ENCODE measurements around the gene TMEM203. TPM values are rescaled to one million over a fixed set of nuclear protein-coding genes. Genes with fewer than 3 reads are reported as not detected.

Gene TMEM203
- total and polyA plus RNA-seq, 10 of the 15 experiments (the other 5 are each of a cell fraction or from before 2014, with no cell fraction given) = 7.2 to 68.1 (median 33.8) TPM

DNA sequence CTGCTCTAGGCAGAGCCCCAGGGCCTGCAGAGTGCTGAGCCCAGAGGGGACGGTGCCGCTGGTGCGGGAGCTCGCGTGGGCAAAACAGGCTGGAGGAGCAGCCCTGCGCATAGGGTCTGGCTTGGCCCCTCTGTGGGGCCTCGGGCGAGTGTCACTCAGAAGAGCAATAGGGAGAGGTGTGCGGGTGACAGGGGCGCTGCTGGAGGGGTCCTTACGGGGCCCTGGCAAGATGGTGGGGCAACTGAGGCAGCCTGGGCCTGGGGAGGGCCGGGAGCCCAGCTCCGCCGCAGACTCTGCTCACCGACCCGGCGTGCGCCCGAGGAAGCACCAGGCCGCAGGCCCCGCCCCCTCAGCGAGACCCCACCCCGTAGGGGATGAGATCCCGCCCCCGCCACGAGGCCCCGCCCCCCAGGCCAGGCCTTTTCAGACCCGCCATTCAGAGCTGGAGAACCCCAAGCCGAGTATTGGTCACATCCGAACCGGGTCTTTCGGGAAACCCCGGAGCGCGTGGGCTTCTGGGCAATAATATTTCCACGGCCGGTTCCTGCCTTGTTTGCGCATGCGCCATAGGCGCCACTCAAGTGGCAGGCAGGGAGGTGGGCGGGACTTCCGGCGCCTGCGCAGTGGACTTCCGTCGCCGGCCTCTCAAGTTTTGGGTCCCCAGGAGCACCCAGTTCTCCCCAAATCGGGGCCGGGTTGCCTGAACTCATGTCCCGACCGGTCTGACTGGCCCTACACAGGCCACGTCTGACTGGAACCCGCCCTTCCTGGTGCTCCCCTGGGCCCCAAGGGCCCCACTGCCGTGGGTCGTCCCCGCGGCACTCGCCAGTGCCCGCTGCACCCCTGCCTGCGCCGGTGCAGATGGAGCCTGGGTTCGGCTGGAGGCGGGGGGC, 17.9 kb upstream of the TMEM203 start (continued):
- no peak for TF ChIP-seq RBBP5 (conservative IDR thresholded peaks at IDR 0.05)
- peak; percentile 50; the same call in 1 of the 2 replicates for TF ChIP-seq CBFB (IDR thresholded peaks at IDR 0.05; ENCODE audit: low read depth)
- TF ChIP-seq HDGF (IDR thresholded peaks at IDR 0.05) = no peak
- peak; percentile 80; the same call in 1 of the 2 replicates for TF ChIP-seq ZNF207 (IDR thresholded peaks at IDR 0.05; ENCODE audit: borderline replicate concordance)
- peak; percentile 53; the same call in 1 of the 2 replicates for TF ChIP-seq CHD2 (IDR thresholded peaks at IDR 0.05; ENCODE audit: borderline replicate concordance, low read depth, low read length)
- peak; percentile 83; the same call in 1 of the 2 replicates for TF ChIP-seq NFYB (IDR thresholded peaks at IDR 0.05; ENCODE audit: insufficient read depth, low read depth, low read length)

DNA sequence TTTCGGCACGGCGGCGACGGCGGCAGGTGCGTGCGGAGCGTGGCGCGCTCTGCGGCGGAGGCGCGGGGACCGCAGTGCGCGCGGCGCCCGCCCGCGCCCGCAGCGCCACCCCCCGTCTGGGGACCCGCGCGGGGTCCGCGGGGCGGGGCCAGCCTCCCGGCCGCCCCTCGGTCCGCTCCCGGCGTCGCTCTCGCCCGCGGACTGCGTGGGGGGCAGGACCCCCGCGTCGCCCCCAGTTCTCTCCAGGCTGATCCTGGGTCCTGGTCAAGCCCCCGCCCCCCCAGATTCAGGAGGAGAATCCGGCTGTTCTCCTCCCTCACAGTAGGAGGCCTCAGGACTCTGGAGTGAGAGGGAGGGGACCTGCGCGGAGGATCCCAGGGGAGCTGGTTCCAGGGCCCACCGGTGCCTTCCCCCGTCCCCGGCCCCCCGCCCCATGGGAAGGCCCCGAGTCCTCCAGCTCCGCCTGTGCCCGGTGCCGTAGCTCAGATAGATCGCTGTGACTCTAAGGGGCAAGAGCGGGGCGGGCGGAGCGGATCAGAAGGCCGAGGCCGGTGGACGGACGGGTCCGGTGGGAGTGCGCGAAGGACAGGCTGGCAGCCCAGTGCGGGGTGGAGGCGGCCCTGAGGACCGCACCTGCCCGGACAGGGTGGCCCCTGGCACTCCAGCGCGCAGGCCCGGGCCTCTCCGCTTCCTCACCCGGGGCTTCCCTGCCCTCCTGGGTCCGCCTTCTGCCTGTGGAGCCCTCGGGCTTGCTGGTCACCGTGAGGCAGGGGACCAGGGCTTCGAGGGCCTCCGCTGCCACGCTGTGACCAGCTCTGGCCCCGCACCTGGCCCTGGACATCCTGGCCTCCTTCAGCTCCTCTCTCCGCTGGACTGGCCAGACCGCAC, 17.0 kb upstream of the TMEM203 start, which contains the start of gene RNF208:
TSS of gene RNF208 (minus strand) at position 51 of the 888 bp plus-strand sequence. CDS start 1,028 bp downstream, outside the sequence.
- intact Hi-C loops (cut with micrococcal nuclease; ENCODE audit: unreplicated experiment) = loop anchor here (2.0 to 10.0 kb wide), 3 partner anchors 22 to 178 kb away; partner anchors contain the start of genes ANAPC2, NPDC1, SSNA1 and TPRN
- peaks cover 0 to 2% of the 10 kb centered on the region in 2 experiments; a peak in 1 of 4 replicates for H3K36me3 ChIP-seq (ENCODE audit: control insufficient read depth in 2 of 2, insufficient read depth in 2 of 2, low read length in 1 of 2)
- no peaks in the 10 kb centered on the region for H3K79me2 ChIP-seq (ENCODE audit: control insufficient read depth, insufficient read depth, low read length)
- H2AFZ ChIP-seq (ENCODE audit: control insufficient read depth, low read depth, low read length) = peak within 1 kb of the TSS; percentile 45
- ChIA-PET POLR2A (interaction anchor here (0.6 to 5.5 kb wide), 26 partner anchors 12 to 406 kb away, joined by 3 to 68 read pairs (median 6); partner anchors contain the start of genes ANAPC2, EXD3, LCN12 and LRRC26), RAD21 (ENCODE audit: unreplicated experiment) (interaction anchor here (0.5 to 3.5 kb wide), 16 partner anchors 10 to 522 kb away, joined by 3 to 34 read pairs (median 7); partner anchors contain the start of genes ANAPC2, NDOR1, NPDC1 and SSNA1), SMC1A (ENCODE audit: uncharacterized antibody, unreplicated experiment) (interaction anchor here (0.9 to 3.3 kb wide), 5 partner anchors 14 to 72 kb away, joined by 3 to 18 read pairs (median 4); partner anchors contain the start of genes TPRN and TUBB4B), CTCF (interaction anchor here (0.8 to 6.4 kb wide), 16 partner anchors 13 to 436 kb away, joined by 3 to 52 read pairs (median 6); partner anchors contain the start of genes ANAPC2, NDOR1, SAPCD2 and SSNA1)
- no peaks in the 10 kb centered on the region for H4K20me1 ChIP-seq (ENCODE audit: control insufficient read depth, insufficient read depth)
- BruUV-seq (replicated peaks) = no TSS peak
- H3K27me3 ChIP-seq (replicated peaks in 1 of 2; ENCODE audit: control insufficient read depth in 2 of 2, insufficient read depth in 2 of 2, low read length in 1 of 2) = no peaks in the 10 kb centered on the region
- peaks cover 16% of the 10 kb centered on the region for H3K4me1 ChIP-seq (ENCODE audit: control insufficient read depth, insufficient read depth, low read length)
- no peaks in the 10 kb centered on the region for H3K9me3 ChIP-seq (replicated peaks; ENCODE audit: control insufficient read depth, insufficient read depth, low read length)
- H3K27ac ChIP-seq (ENCODE audit: control insufficient read depth, insufficient read depth) = no peak within 1 kb of the TSS
- H3K4me2 ChIP-seq (ENCODE audit: control insufficient read depth, insufficient read depth) = peak within 1 kb of the TSS; percentile 98
- WGBS (ENCODE audit: insufficient coverage, insufficient replicate concordance, low lambda C conversion rate, missing lambda C conversion rate) = 13% methylated on average over 56 of the region's 88 CpGs
- DNase-seq (ENCODE audit: low read depth, low spot score) (no peak), FAIRE-seq (no peak), ATAC-seq (peak; percentile 22)
- peak within 1 kb of the TSS; percentile 35; the same call in 1 of the 2 replicates for H3K9ac ChIP-seq (ENCODE audit: control insufficient read depth, insufficient read depth, low read length)
- H3K4me3 ChIP-seq = peak within 1 kb of the TSS; percentile 73
- in situ Hi-C loops (cut with MboI) = no loop called here
- TF ChIP-seq FOXK2 (IDR thresholded peaks at IDR 0.05) (no peak), IKZF1 (conservative IDR thresholded peaks at IDR 0.05) (peak; percentile 32; the same call in 1 of the 2 replicates), SMAD1 (IDR thresholded peaks at IDR 0.05; ENCODE audit: low read depth, partially characterized antibody) (no peak), NR2C2 (IDR thresholded peaks at IDR 0.05; ENCODE audit: borderline replicate concordance, control insufficient read depth, insufficient read length, low read depth) (no peak), POLR2A (IDR thresholded peaks at IDR 0.05; ENCODE audit: low read depth, low read length) (no peak), MLLT1 (IDR thresholded peaks at IDR 0.05) (no peak), MEF2B (IDR thresholded peaks at IDR 0.05; ENCODE audit: partially characterized antibody, poor library complexity, severe bottlenecking) (peak; percentile 29), EGR1 (IDR thresholded peaks at IDR 0.05; ENCODE audit: borderline replicate concordance in 1 of 2, low read depth in 2 of 2, low read length in 2 of 2) (0 out of 3 replicates have a peak, but pooled peaks of 1 of the 2 experiments have one; percentile 34), CBFB (IDR thresholded peaks at IDR 0.05; ENCODE audit: low read depth) (no peak), FOXM1 (IDR thresholded peaks at IDR 0.05; ENCODE audit: low read depth, low read length) (no peak), IRF5 (IDR thresholded peaks at IDR 0.05; ENCODE audit: borderline replicate concordance) (no peak), HDAC2 (IDR thresholded peaks at IDR 0.05) (no peak)

All from GM12878 (cell line).